Gastrocnemius medialis (tissue), 4 donors: ENCODE data around the gene MESP1.

Source experiments
- POLR2A ChIP-seq, 2 donors: fragments of 450-650 bp; IDR thresholded peaks; one replicate each; pipeline ENCODE4 v1.6.1; 2017; ENCODE audit warnings: antibody characterized with exemption in 2 of 2, mild to moderate bottlenecking in 2 of 2, moderate library complexity in 2 of 2
- TF ChIP-seq, protein P1 (sequence below), 5 experiments: fragments of 450-650 bp in 3 of 5; fragments of 200-600 bp in 2 of 5; sonication (generic) in 2 of 5; IDR thresholded peaks in 4 of 5; conservative IDR thresholded peaks in 1 of 5; 1 replicate in 4 of 5; 2 replicates in 1 of 5; pipeline ENCODE4 v1.5.1; 2016 to 2019; ENCODE audit warnings: antibody characterized with exemption in 5 of 5, mild to moderate bottlenecking in 3 of 5, moderate library complexity in 3 of 5

DNA sequence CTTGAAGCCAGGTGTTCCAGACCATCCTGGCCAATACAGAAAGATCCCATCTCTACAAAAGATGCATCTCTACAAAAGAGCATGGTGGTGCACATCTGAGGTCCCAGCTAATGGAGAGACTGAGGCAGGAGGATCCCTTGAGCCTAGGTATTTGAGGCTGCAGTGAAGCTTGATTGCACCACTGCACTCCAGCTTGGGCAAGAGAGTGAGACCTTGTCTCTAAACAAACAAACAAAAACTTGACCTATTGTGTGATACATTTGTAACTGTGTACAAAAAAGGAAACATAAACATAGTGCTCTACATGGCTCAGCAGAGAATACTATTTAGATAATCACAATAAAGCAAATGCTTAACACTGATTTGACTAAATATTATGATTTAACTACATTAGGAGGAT, 44.9 kb upstream of the MESP1 start:
- TF ChIP-seq, protein P1, sequence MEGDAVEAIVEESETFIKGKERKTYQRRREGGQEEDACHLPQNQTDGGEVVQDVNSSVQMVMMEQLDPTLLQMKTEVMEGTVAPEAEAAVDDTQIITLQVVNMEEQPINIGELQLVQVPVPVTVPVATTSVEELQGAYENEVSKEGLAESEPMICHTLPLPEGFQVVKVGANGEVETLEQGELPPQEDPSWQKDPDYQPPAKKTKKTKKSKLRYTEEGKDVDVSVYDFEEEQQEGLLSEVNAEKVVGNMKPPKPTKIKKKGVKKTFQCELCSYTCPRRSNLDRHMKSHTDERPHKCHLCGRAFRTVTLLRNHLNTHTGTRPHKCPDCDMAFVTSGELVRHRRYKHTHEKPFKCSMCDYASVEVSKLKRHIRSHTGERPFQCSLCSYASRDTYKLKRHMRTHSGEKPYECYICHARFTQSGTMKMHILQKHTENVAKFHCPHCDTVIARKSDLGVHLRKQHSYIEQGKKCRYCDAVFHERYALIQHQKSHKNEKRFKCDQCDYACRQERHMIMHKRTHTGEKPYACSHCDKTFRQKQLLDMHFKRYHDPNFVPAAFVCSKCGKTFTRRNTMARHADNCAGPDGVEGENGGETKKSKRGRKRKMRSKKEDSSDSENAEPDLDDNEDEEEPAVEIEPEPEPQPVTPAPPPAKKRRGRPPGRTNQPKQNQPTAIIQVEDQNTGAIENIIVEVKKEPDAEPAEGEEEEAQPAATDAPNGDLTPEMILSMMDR (IDR thresholded peaks at IDR 0.05 in 4 of 5, conservative IDR thresholded peaks at IDR 0.05 in 1 of 5), result no peak
- no peak for TF ChIP-seq POLR2A (IDR thresholded peaks at IDR 0.05)
